CD4-positive, alpha-beta T cell treated with Interleukin-21 for 1 hour (primary cell): ENCODE measurements around the gene VANGL1.

ENCODE experiments used
- DNase-seq: peaks from one replicate; pipeline ENCODE4 v3.0.0-alpha.2; 2020

The VANGL1 gene

DNA sequence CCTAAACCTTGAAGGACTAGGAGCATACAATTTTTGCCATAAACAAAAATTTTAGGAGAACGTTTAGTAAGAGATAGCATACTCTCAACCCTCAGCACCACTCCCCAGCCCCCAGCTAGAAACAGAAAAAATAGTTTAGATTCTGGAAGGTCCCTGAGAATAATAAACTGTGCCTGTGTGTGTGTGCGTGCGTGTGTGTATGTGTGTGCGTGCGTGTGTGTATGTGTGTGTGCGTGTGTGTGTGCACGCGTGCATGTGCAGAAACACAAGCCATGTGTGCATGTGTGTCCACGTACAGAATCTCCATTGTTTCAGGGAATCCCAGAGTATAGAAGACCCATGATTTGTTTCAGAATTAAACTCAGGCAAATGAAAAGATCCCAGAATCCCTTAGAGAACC, 64.2 kb downstream of the VANGL1 start:
- no peak for DNase-seq

- DNase-seq, result peak; percentile 3
These were observed 65.0 kb downstream of the VANGL1 start for GRCh38 chr1:115706587-115707425.

DNA sequence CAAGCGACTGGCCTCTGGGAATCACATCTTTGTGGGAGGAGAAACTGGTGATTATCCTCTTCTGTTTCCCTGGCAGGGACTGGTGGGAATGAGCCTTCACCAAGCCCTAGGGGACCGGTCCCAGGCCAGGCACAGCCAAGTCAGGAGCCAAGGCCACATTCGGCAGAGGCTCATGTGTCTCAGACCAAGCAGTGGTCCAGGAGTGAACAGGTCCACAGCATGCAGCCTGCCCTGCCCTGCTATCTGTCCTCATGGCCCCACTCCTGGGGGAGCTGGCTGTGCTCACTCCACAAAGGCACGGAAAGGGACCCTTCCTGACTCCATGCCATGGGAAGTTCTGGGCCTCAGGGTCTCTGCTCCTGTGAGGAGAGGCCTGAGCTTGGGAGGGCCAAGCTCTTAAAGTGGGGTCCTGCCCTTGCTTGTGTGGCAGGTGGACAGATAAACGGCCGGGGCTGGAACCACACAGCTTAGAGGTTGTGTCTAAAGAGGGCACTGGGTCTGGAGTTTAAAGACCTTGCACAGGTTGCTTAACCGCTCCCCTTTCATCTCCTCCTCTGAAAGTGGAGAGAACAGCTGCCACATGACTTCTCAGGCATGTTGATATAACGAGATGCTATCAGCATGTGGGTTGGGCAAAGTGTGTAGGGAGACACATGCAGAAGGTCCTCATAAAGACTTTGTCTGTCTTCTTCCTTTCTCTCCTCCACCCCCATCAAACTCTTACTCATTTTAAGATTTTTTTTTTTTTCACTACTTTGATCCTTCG, 69.3 kb downstream of the VANGL1 start:
- DNase-seq, result no peak

DNA sequence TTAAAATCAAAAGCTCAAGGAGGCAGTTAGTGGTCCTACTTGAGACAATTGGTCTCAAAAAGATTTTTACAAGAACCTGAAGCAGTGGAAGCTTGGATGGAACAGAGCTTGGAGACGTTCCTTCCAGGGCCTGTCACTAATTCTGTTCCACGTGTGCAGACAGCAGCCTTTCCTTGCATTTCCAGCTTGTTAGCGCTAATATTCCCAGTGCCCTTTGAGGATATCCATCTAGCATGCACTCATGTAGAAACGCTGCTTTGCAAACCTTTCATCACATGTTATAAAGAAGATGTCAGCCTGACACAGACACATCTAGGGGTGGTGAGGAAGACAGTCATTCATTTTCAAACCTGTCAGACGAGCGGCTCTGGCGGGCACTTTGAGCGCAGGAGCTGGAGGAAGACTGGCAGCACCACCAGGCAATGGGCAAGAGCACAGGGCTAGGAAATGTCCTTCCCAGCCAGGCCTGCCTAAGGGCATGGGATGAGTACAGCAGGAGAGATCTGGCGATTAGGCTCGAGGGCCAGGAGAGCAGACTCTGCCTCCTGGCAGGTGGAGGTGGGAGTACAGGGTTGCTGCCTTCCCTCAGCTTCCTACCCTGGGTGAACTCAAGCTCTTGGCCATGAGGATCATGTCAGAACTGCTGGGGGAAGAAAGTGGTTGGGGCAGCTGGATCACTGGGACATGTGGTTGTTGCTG, 71.3 kb downstream of the VANGL1 start:
- no peak for DNase-seq

DNA sequence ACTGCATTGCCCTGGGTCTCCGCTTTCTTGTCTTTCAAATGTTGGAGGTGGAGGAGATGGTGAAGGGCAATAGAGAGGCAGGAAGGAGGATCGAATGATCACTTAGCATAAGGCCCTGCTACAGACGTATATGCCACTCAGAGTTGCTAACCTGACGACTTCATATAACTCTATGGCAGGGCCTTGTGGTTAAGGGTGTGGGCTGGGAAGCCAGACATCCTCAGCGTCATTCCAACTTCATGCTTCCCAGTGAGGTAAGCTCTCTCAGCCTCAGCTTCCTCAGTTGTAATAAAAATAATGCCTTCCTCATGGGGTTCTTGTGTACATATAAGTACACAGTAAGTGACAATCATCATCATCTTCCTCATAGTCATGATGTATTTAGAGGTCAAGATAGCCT, 72.1 kb downstream of the VANGL1 start:
- DNase-seq, result no peak

GRCh38 chr1:115714572-115715141, 72.9 kb downstream of the VANGL1 start:
- DNase-seq, result no peak

DNA sequence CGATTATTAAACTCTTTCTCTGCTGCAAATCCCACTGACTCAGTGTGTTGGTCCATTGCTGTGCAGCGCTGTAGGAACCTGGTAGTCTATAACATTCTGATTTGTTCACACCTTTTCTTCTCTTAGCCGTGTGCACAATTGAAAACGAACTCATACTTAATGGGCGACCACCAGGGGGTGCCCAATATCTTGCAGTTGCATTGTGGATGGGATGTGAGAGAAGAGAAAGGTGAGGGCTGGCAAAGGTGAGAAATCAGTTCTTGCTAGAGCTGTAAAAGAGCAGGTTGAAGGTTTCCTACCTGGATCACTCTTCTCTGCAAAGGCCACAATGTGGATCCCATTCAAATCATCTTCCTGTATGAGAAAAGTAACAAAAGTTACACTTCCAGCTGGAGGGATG, 75.8 kb downstream of the VANGL1 start:
- DNase-seq, result no peak

DNA sequence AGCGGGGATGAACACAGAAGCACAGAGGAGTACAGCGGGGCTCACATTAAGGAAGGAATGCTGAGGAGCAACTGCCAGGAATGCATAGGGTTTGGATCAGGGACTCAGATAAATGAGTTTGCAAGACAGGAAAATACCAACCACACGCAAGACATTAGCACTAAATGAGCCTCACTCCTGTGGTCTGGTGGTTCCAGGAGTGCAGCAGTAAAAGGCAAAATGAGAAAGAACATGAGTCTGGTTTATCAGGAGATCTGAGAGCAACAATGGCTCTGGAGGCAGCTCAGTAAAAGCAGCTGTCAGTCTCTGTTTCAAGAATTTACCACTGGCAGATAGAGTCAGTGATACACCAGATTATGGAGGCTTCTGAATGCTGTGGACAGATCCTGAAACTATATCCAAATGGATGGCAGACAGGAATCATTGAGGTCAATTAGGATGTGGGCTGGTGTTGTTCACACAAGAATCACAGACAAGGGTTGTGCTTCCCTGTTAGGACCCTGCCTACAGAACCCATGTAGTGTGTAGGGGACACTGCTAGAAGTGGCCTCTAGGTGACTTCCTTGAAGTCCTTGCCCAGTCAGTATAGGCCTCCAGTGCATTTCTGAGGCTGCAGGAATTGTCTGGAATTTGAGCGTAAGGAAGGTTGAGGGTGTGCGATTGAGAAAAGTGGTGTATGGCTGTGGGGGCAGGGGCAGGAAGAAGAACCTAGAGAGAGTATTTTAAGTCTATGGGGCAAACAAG, 76.4 kb downstream of the VANGL1 start:
- no peak for DNase-seq

- no peak for DNase-seq
These were observed 77.5 kb downstream of the VANGL1 start for GRCh38 chr1:115719285-115719684.

DNA sequence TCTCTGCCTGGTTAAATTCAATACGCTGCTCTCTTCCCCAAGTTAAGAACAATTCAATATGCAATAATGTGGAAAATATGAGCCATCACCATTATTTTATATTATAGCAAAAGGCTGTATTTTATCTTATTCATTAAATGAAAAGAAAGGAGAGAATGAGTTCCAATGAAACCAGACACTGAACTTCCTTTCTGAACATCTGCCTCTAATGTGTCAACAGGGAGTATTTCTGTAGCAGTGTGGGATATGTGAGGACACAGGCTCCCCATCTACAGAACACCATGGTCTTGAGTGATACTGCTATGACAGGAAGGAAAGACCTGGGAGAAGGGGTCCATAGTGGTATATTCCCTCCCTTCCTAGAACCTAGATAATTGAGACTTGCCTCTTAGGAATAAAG, 80.5 kb downstream of the VANGL1 start:
- DNase-seq, result no peak

DNA sequence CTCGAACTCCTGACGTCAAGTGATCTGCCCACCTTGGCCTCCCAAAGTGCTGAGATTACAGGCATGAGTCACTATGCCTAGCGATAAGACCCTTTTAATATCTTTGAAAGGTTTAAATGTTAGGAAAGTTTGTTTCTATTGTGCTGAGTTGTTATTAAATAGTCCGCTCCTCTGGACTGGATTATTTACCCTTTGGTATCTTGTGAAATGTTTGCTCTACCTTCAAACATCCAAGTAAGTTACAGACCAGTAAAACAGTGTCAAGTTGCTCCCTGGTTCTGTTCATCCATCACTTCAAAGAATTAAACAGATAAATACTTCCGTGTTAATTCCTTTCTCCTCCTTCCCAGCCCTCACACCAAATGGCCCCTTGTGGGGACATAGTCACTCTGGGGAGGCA, 82.0 kb downstream of the VANGL1 start:
- no peak for DNase-seq

- no peak for DNase-seq
These were observed 83.8 kb downstream of the VANGL1 start for GRCh38 chr1:115725600-115725999.

DNA sequence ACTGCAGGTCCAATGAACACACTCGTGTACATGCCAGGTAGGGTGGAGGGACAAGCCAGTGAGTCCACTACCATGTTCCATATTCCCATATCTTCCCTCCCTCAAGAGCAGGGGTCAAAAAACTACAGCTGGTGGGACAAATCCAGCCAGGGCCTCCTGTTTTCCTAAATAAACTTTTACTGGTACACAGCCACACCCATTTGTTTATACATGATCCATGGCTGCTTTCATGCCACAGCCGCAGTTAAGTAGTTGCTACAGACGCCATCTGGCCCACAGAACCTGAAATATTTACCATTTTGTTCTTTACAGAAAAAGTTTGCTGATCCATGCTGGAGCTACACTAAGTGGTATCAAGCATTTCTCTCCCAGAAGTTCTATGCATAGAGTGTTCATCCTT, 84.4 kb downstream of the VANGL1 start:
- no peak for DNase-seq

GRCh38 chr1:115726570-115726969, 84.8 kb downstream of the VANGL1 start:
- DNase-seq, result no peak

- DNase-seq, result peak; percentile 13
These were observed 86.0 kb downstream of the VANGL1 start for GRCh38 chr1:115727706-115728249.

- DNase-seq, result no peak
These were observed 86.6 kb downstream of the VANGL1 start for GRCh38 chr1:115728341-115728740.

DNA sequence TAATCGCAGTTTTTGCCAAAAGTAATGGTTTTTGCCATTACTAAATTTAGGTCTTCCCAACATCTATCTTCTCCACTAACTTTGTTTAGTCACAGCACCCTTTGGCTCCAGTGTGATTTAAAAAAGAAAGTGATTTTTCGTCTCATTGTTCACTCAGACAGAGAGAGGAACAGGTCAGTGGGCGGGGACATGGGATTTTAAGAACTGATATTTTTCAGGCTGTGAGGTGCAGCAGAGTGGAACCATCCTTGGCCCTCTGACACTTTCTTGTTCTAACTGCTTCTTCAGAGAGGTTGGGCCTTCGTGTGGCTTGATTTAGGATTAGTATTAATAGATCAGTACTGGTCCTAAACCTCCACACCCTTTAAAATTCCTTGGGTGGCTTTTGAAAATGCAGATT, 88.0 kb downstream of the VANGL1 start:
- no peak for DNase-seq

GRCh38 chr1:115732316-115732715, 90.5 kb downstream of the VANGL1 start:
- no peak for DNase-seq

- DNase-seq, result no peak
These were observed 99.0 kb downstream of the VANGL1 start for GRCh38 chr1:115740811-115741210.

DNA sequence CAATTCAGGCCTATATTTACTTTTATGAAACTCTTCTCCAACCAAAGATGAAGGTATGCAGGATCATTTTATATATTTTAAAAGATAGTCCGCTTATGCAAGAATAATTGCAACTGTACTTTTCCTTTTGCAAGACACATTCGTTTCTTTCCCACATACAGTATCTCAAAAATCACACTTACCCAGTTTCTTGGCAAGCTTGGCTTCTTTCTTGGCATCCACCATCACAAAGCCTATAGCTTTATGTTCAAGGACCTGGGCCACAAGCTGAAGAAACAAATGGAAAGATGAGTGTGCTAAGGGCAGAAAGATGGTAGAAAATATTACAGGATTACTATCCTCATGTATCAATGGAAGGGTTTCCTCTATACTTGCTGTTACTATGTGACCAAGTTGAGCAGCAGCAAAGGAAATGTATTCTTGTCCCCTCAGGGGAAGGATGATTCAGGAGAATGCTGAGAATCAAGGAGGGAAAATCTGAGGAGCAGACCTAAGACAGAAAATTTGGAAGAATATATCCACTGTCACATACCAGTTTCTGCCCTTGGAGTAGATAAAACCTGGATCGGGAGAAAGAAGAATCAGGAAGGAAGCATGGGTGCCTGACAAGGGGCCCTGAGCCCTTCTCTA, 103.0 kb downstream of the VANGL1 start:
- no peak for DNase-seq

DNA sequence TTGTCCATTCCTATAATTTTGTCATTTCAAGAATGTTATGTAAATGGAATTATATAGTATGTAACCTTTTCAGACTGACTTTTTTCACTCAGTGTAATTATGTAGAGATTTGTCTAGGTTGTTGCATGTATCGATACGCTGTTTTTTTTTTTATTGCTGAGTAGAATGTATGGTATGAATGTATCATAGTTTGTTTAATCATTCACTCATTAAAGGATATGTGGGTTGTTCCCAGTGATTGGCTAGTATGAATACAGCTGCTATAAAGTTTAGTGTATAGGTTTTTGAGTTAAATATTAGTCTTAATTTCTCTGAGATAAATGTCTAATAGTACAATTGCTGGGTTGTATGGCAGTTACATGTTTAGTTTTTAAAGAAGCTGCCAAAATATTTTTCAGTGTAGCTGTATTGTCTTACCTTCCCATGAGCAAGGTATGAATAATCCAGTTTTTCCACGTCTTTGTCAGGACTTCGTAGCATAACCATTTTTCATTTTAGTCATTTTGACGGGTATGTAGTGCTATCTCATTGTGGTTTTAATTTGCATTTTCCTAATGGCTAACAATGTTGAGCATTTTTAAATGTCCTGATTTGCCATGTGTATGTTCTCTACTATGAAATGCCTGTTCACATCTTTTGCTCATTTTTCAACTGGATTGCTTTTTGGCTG, 104.4 kb downstream of the VANGL1 start:
- DNase-seq, result no peak
